NCI-H187 treated with DMSO at 0.1 percent for 48 hours (cell line): ENCODE results near the gene MRPS25.
A peak's percentile ranks its signal among the peaks of the same experiment; 100 is the strongest.

ENCODE experiments used
- DNase-seq: peaks from one replicate; lab custom pipeline; 2025; lab: John Stamatoyannopoulos, UW

The MRPS25 gene

GRCh38 chr3:15064835-15065549 lies at the start of gene MRPS25:
TSS of gene MRPS25 (minus strand) at chr3:15065315. CDS start at chr3:15065194, 121 bp downstream.
- DNase-seq, result peak; percentile 31

GRCh38 chr3:15113884-15114283 lies 48.8 kb upstream of the MRPS25 start:
- DNase-seq, result no peak

GRCh38 chr3:15113471-15113870 lies 48.4 kb upstream of the MRPS25 start:
- no peak for DNase-seq

- no peak for DNase-seq
Observed at GRCh38 chr3:15112011-15112410, 46.9 kb upstream of the MRPS25 start.

GRCh38 chr3:15110206-15110605 lies 45.1 kb upstream of the MRPS25 start:
- no peak for DNase-seq

- no peak for DNase-seq
Observed at GRCh38 chr3:15108869-15109268, 43.8 kb upstream of the MRPS25 start.

- DNase-seq, result no peak
Observed at GRCh38 chr3:15108082-15108545, 43.0 kb upstream of the MRPS25 start.

GRCh38 chr3:15107075-15107947 lies 42.2 kb upstream of the MRPS25 start:
- no peak for DNase-seq

GRCh38 chr3:15102836-15103235 lies 37.7 kb upstream of the MRPS25 start:
- no peak for DNase-seq

- no peak for DNase-seq
Observed at GRCh38 chr3:15102256-15102655, 37.1 kb upstream of the MRPS25 start.

- no peak for DNase-seq
Observed at GRCh38 chr3:15099364-15100098, 34.4 kb upstream of the MRPS25 start.

- DNase-seq, result peak; percentile 23
Observed at GRCh38 chr3:15098503-15099363, 33.6 kb upstream of the MRPS25 start, which contains the start of gene RBSN. TSS of gene RBSN (minus strand) at chr3:15099148. CDS start at chr3:15096120, 3,028 bp downstream.

- no peak for DNase-seq
Observed at GRCh38 chr3:15097891-15098290, 32.8 kb upstream of the MRPS25 start.

GRCh38 chr3:15096046-15096445 lies 30.9 kb upstream of the MRPS25 start:
- DNase-seq, result no peak

- DNase-seq, result no peak
Observed at GRCh38 chr3:15094187-15094875, 29.2 kb upstream of the MRPS25 start.

GRCh38 chr3:15092686-15093085 lies 27.6 kb upstream of the MRPS25 start:
- DNase-seq, result no peak

- DNase-seq, result no peak
Observed at GRCh38 chr3:15091575-15091974, 26.5 kb upstream of the MRPS25 start.

- no peak for DNase-seq
Observed at GRCh38 chr3:15089201-15089600, 24.1 kb upstream of the MRPS25 start.

- no peak for DNase-seq
Observed at GRCh38 chr3:15086699-15087098, 21.6 kb upstream of the MRPS25 start.

- DNase-seq, result no peak
Observed at GRCh38 chr3:15086263-15086662, 21.1 kb upstream of the MRPS25 start.

- no peak for DNase-seq
Observed at GRCh38 chr3:15083252-15083651, 18.1 kb upstream of the MRPS25 start.
